OCI-LY7 (cell line): ENCODE measurements around the gene PMF1.

Experiments used
- CTCF ChIP-seq: fragments of 200-600 bp; sonication (generic); conservative IDR thresholded peaks from 2 replicates; pipeline ENCODE4 v1.5.1; 2014; ENCODE audit warnings: mild to moderate bottlenecking, antibody characterized with exemption, low read length, moderate library complexity, mixed read lengths
- EZH2phosphoT487 ChIP-seq: fragments of 200-600 bp; sonication (generic); IDR thresholded peaks from 2 replicates; pipeline ENCODE4 v1.6.1; 2018; ENCODE audit warnings: low read depth, borderline replicate concordance, mild to moderate bottlenecking, mixed run types, antibody characterized with exemption, low read length, moderate library complexity, mixed read lengths

- TF ChIP-seq CTCF: no peak
- no peak for TF ChIP-seq EZH2phosphoT487
These were observed 23.4 kb downstream of the PMF1 start for GRCh38 chr1:156236164-156236563.
